Ovary (tissue), 9 donors: ENCODE measurements around the gene CCDC57. TPM values are rescaled to one million over a fixed set of nuclear protein-coding genes. Genes with fewer than 3 reads are reported as not detected.

Experiments
- DNase-seq, 5 donors: peaks; one replicate each; pipeline ENCODE4 v3.0.0-alpha.2; 2019 to 2020
- H3K27ac ChIP-seq, 2 donors: fragments of 200-600 bp; one replicate each; pipeline versions ENCODE4 v1.5.1 to v1.8.0; 2019 to 2022
- H3K27me3 ChIP-seq: fragments of 200-600 bp; one replicate; pipeline ENCODE4 v1.8.0; 2022
- H3K36me3 ChIP-seq: fragments of 200-600 bp; sonication (generic); one replicate; pipeline ENCODE4 v1.5.1; 2019
- H3K4me1 ChIP-seq: one replicate; pipeline ENCODE4 v1.8.1; 2013; ENCODE audit warnings: mild to moderate bottlenecking, moderate library complexity; ENCODE audit not compliant: insufficient read depth
- H3K4me3 ChIP-seq: fragments of 200-600 bp; sonication (generic); one replicate; pipeline ENCODE4 v1.5.1; 2017
- H3K9me3 ChIP-seq, 2 donors: fragments of 200-600 bp in 1 of 2; sonication (generic) in 1 of 2; one replicate each; pipeline versions ENCODE4 v1.5.1 to v1.8.1; 2013 to 2019; ENCODE audit warnings: mild to moderate bottlenecking in 1 of 2, moderate library complexity in 1 of 2
- CTCF ChIP-seq, 3 donors: fragments of 450-650 bp in 2 of 3; fragments of 200-600 bp in 1 of 3; IDR thresholded peaks; one replicate each; pipeline versions ENCODE4 v1.5.1 to v1.8.0; 2016 to 2022; ENCODE audit warnings: antibody characterized with exemption in 3 of 3, mild to moderate bottlenecking in 1 of 3
- EP300 ChIP-seq: sonication (generic); formaldehyde crosslinking; IDR thresholded peaks from one replicate; pipeline ENCODE4 v1.6.1; 2017; ENCODE audit warnings: antibody characterized with exemption
- POLR2A ChIP-seq: fragments of 450-650 bp; IDR thresholded peaks from one replicate; pipeline ENCODE4 v1.6.1; 2017; ENCODE audit warnings: antibody characterized with exemption, mild to moderate bottlenecking, moderate library complexity
- WGBS, 3 donors: extraction: QIAGEN DNeasy Blood & Tissue Kit in 1 of 3; methylation state at CpG; one replicate each; pipeline versions ENCODE4 v1.1.5 to v1.1.7; 2013 to 2017; 5-methylcytosine and 5-hydroxymethylcytosine counted together
- intact Hi-C, 4 donors: fragments of 100-400 bp; cut with DNase I; formaldehyde crosslinking; loops; one replicate each; pipeline versions ENCODE4 v1.11.0 to v1.15.1; 2022 to 2023
- polyA plus RNA-seq, 2 donors: library from polyadenylated mRNA; stranded (reverse); fragments of 200-250 nt in 1 of 2; fragments of 350-450 nt in 1 of 2; fragmentation: Illumina TruSeq in 1 of 2; extraction: RNeasy Lipid Tissue Mini Kit (QIAGEN cat#74804) in 1 of 2; gene quantifications; one replicate each; pipeline ENCODE4 v1.2.3, GENCODE V29; 2013 to 2014
- total RNA-seq, 7 donors: library from RNA; depleted of rRNA in 2 of 7; stranded (reverse); fragments of >200 nt in 2 of 7; fragmentation: NEBNext Ultra II Directional in 3 of 7; extraction: Animal tissue kit (Norgen Biotek cat#: 25700) in 3 of 7; gene quantifications; one replicate each; pipeline versions ENCODE4 v1.1.0 to v1.2.4, GENCODE V29; 2016 to 2023
- donor health status: DM: no; HTN: no; CAD: no; lungs with moderate emphysema.
- donor health status: DM: no; HTN: no; CAD: no.
- donor health status: Bipolar disorder and iron deficiency.
- donor health status: DM: yes; HTN: yes; CAD: no.
- donor health status: DM: no; HTN: no; CAD: no.
- donor health status: DM: yes; HTN: yes; CAD: no.

The CCDC57 gene
- total and polyA plus RNA-seq, 9 donors, result 7.7 to 65.0 (median 40.3) TPM

- Histone ChIP-seq H3K4me3 (no peak overlapping the region), H3K27ac (no peak overlapping the region), H3K27me3 (no peaks in the 10 kb centered on the region), H3K36me3 (no peaks in the 10 kb centered on the region), H3K9me3 (no peaks in the 10 kb centered on the region), H3K4me1 (peaks cover 1% of the 10 kb centered on the region)
- WGBS, 3 donors, result 89 to 92% (median 92%) methylated on average over 31 to 32 of the region's 32 CpGs
- intact Hi-C loops, result no loop called here
- no peak for DNase-seq
- TF ChIP-seq POLR2A (no peak), CTCF (IDR thresholded peaks at IDR 0.05) (no peak), EP300 (no peak)
These were observed 5.9 kb upstream of the CCDC57 start for GRCh38 chr17:82218349-82219075.

- Histone ChIP-seq H3K4me1 (peaks cover 2% of the 10 kb centered on the region), H3K27ac (no peak overlapping the region), H3K9me3 (no peaks in the 10 kb centered on the region), H3K4me3 (no peak overlapping the region), H3K36me3 (no peaks in the 10 kb centered on the region), H3K27me3 (no peaks in the 10 kb centered on the region)
- no peak for TF ChIP-seq CTCF (IDR thresholded peaks at IDR 0.05)
- 53 to 70% (median 68%) methylated on average over 17 to 21 of the region's 21 CpGs for WGBS, 3 donors
- intact Hi-C loops, result no loop called here
- no peak for DNase-seq
These were observed 5.0 kb upstream of the CCDC57 start for GRCh38 chr17:82217530-82218204.

- no peaks in the 10 kb centered on the region for H3K9me3 ChIP-seq
- no peak for DNase-seq
- no peak overlapping the region for H3K4me3 ChIP-seq
- no peak for TF ChIP-seq CTCF (IDR thresholded peaks at IDR 0.05)
- no peak overlapping the region for H3K27ac ChIP-seq
- WGBS, 3 donors, result 74 to 76% (median 74%) methylated on average over 11 to 12 of the region's 12 CpGs
- peaks cover 2% of the 10 kb centered on the region for H3K4me1 ChIP-seq
- intact Hi-C loops, result no loop called here
- no peaks in the 10 kb centered on the region for H3K36me3 ChIP-seq
- no peaks in the 10 kb centered on the region for H3K27me3 ChIP-seq
These were observed 4.5 kb upstream of the CCDC57 start for GRCh38 chr17:82217120-82217529.

- Histone ChIP-seq H3K4me3 (no peak overlapping the region), H3K36me3 (no peaks in the 10 kb centered on the region), H3K27ac (no peak overlapping the region), H3K27me3 (no peaks in the 10 kb centered on the region), H3K9me3 (no peaks in the 10 kb centered on the region), H3K4me1 (peaks cover 2% of the 10 kb centered on the region)
- no peak for TF ChIP-seq CTCF (IDR thresholded peaks at IDR 0.05)
- no peak for TF ChIP-seq POLR2A
- no peak for TF ChIP-seq EP300
- intact Hi-C loops, result no loop called here
- 63 to 68% (median 68%) methylated on average over 17 of the region's 17 CpGs for WGBS, 3 donors
- no peak for DNase-seq
These were observed 3.9 kb upstream of the CCDC57 start for GRCh38 chr17:82216301-82217119.
